ENCODE measurements around the gene LGR4.

Gene LGR4

DNA sequence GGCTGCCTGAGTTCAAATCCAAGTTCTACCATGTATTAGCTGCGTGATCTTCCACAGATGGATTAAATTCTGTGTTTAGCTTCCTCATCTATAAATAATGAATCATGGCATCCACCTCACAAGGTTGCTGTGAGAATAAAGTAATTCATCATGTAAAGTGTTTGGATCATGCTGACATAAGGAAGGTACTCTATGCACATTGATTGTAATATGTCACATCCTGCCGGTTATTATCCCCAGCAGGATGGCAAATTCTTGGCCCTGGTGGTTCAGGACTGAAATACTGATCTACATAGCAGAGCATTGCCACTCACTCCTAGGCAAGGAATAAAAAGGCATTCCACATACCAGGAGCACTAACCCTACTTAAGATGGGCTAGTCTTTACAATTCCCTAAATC is 40.8 kb downstream of the LGR4 start:
- no peak overlapping the region for H3K27ac ChIP-seq (ENCODE audit: low read depth, low read length)
- no peaks in the 10 kb centered on the region for H3K36me3 ChIP-seq (ENCODE audit: control insufficient read depth, insufficient read depth, low read length)
- peaks cover 8% of the 10 kb centered on the region for H3K4me1 ChIP-seq (ENCODE audit: control insufficient read depth, insufficient read depth, low read length)

GRCh38 chr11:27429761-27430393 is 42.7 kb downstream of the LGR4 start:
- peaks cover 8% of the 10 kb centered on the region for H3K4me1 ChIP-seq (ENCODE audit: control insufficient read depth, insufficient read depth, low read length)
- H3K4me3 ChIP-seq (ENCODE audit: low read length), result no peak overlapping the region
- H3K9ac ChIP-seq (ENCODE audit: low read length), result no peak overlapping the region
- no peaks in the 10 kb centered on the region for H3K27me3 ChIP-seq (ENCODE audit: control insufficient read depth, insufficient read depth, low read length)
- H3K27ac ChIP-seq (ENCODE audit: low read depth, low read length), result no peak overlapping the region
- H3K36me3 ChIP-seq (ENCODE audit: control insufficient read depth, insufficient read depth, low read length), result no peaks in the 10 kb centered on the region

More for the DNA sequence above, 40.8 kb downstream of the LGR4 start:
- H3K27me3 ChIP-seq (ENCODE audit: control insufficient read depth, insufficient read depth, low read length), result no peaks in the 10 kb centered on the region
- H3K4me3 ChIP-seq (ENCODE audit: low read length), result no peak overlapping the region
- H3K9ac ChIP-seq (ENCODE audit: low read length), result no peak overlapping the region

GRCh38 chr11:27427183-27427980 is 45.2 kb downstream of the LGR4 start:
- no peaks in the 10 kb centered on the region for H3K27me3 ChIP-seq (ENCODE audit: control insufficient read depth, insufficient read depth, low read length)
- no peak overlapping the region for H3K9ac ChIP-seq (ENCODE audit: low read length)
- peaks cover 8% of the 10 kb centered on the region for H3K4me1 ChIP-seq (ENCODE audit: control insufficient read depth, insufficient read depth, low read length)
- H3K4me3 ChIP-seq (ENCODE audit: low read length), result no peak overlapping the region
- no peaks in the 10 kb centered on the region for H3K36me3 ChIP-seq (ENCODE audit: control insufficient read depth, insufficient read depth, low read length)
- no peak overlapping the region for H3K27ac ChIP-seq (ENCODE audit: low read depth, low read length)

DNA sequence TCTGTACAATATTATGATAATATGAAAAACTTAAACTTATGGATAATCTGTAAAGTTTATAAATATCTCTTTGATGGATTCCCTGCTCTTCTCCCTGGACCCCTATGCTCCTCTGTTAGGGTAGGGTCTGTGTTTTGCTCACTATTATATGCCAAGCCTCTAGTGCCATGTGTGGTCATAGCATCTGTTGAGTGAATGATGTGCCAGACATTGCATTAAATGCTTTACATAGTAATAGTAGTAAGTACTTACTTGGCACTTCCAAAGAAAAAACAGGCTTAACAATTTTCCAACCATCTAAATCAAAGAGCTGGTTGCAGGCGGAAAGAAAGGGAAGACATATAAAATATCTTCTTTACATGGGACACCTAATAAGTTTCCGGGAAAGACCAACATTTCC is 46.8 kb downstream of the LGR4 start:
- H3K4me1 ChIP-seq (ENCODE audit: control insufficient read depth, insufficient read depth, low read length), result no peaks in the 10 kb centered on the region
- no peaks in the 10 kb centered on the region for H3K27me3 ChIP-seq (ENCODE audit: control insufficient read depth, insufficient read depth, low read length)
- H3K36me3 ChIP-seq (ENCODE audit: control insufficient read depth, insufficient read depth, low read length), result no peaks in the 10 kb centered on the region
- no peak overlapping the region for H3K27ac ChIP-seq (ENCODE audit: low read depth, low read length)
- no peak overlapping the region for H3K4me3 ChIP-seq (ENCODE audit: low read length)
- H3K9ac ChIP-seq (ENCODE audit: low read length), result no peak overlapping the region

DNA sequence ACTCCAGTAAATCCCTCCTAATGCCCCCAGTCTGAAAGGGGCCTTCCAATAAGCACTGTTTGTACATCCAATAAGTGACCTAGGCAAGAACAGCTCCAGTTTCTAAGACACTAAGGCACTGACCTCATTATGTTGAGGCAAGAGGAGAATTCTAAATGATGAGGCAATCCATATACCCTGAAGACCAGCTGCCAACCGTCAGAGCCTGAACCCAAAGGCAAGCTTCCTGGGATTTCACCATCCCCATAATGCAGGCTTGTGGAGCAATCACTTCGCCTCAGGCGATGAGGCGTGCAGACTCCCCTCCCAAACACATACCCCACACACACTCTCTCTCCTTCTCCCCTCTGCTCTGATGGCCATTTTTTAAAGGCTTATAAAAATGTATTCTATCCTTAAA is 49.5 kb downstream of the LGR4 start:
- H3K9ac ChIP-seq (ENCODE audit: low read length), result no peak overlapping the region
- H3K27me3 ChIP-seq (ENCODE audit: control insufficient read depth, insufficient read depth, low read length), result no peaks in the 10 kb centered on the region
- no peak overlapping the region for H3K27ac ChIP-seq (ENCODE audit: low read depth, low read length)
- no peaks in the 10 kb centered on the region for H3K4me1 ChIP-seq (ENCODE audit: control insufficient read depth, insufficient read depth, low read length)
- no peaks in the 10 kb centered on the region for H3K36me3 ChIP-seq (ENCODE audit: control insufficient read depth, insufficient read depth, low read length)
- H3K4me3 ChIP-seq (ENCODE audit: low read length), result no peak overlapping the region

GRCh38 chr11:27421819-27422494 is 50.6 kb downstream of the LGR4 start:
- Histone ChIP-seq H3K27me3 (ENCODE audit: control insufficient read depth, insufficient read depth, low read length) (no peaks in the 10 kb centered on the region), H3K4me3 (ENCODE audit: low read length) (no peak overlapping the region), H3K9ac (ENCODE audit: low read length) (no peak overlapping the region)

DNA sequence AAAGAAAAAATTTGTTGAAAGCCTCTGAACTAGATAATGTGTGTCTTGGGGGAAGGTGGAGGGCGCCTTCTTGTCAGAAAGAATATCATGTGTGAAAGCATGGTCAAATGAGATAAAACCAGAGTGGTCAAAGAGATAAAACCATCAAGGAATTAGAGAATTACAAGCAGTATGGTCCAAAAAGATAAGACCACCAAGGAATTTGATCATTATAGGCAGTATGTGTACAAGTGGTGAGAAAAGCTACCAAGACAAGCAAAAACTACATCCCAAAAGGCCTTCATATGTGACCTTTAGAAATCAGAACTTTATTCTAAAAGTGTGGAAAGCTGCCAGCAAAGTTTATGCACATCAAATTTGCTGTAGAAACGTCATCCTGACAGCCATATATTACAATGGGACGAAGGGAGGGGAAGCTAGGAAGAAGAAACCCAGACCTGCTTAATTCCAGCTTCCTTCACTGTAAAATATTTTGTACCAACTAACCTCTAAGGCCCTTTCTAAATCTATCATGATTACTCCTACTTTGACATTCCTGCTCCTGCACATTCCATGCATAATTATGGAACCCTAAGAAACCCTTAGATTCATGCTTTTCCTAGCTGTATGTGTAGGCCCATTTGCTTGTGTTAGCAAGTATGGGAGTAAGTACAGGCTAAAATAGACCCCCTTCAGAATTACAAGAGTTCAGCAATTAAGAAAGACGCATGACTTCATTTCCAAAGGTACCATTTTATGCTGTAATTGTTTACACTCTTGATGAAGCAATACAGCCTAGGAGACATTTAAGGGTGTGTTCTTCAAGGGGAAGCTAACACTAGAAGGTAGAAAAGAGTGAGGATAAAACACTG is 51.6 kb downstream of the LGR4 start:
- Histone ChIP-seq H3K9ac (ENCODE audit: low read length) (no peak overlapping the region), H3K4me3 (ENCODE audit: low read length) (no peak overlapping the region), H3K27me3 (ENCODE audit: control insufficient read depth, insufficient read depth, low read length) (no peaks in the 10 kb centered on the region), H3K4me1 (ENCODE audit: control insufficient read depth, insufficient read depth, low read length) (no peaks in the 10 kb centered on the region), H3K27ac (ENCODE audit: low read depth, low read length) (no peak overlapping the region), H3K36me3 (ENCODE audit: control insufficient read depth, insufficient read depth, low read length) (no peaks in the 10 kb centered on the region)

More at GRCh38 chr11:27421819-27422494, 50.6 kb downstream of the LGR4 start:
- Histone ChIP-seq H3K36me3 (ENCODE audit: control insufficient read depth, insufficient read depth, low read length) (no peaks in the 10 kb centered on the region), H3K27ac (ENCODE audit: low read depth, low read length) (no peak overlapping the region), H3K4me1 (ENCODE audit: control insufficient read depth, insufficient read depth, low read length) (no peaks in the 10 kb centered on the region)

GRCh38 chr11:27420217-27420616 is 52.4 kb downstream of the LGR4 start:
- Histone ChIP-seq H3K4me3 (ENCODE audit: low read length) (no peak overlapping the region), H3K27ac (ENCODE audit: low read depth, low read length) (no peak overlapping the region), H3K9ac (ENCODE audit: low read length) (no peak overlapping the region), H3K4me1 (ENCODE audit: control insufficient read depth, insufficient read depth, low read length) (no peaks in the 10 kb centered on the region), H3K36me3 (ENCODE audit: control insufficient read depth, insufficient read depth, low read length) (no peaks in the 10 kb centered on the region), H3K27me3 (ENCODE audit: control insufficient read depth, insufficient read depth, low read length) (no peaks in the 10 kb centered on the region)

DNA sequence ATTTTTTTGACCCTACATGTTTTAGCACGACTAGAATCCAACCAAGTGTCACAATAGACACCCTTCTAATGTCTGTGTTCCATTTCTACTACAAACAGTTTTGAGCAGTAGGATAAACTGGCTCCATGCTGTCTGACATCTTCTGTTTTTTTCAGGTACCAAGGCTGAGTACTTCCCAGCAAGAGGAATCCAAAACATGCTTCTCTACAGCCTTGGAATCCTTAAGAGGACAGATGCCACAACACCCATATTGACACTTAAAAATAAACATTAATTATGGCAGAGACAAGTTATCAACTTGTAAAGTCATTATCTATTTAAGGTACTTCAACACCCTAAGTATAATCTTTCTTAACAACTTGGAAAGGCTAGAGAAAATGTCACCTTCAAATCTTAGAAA is 54.2 kb downstream of the LGR4 start:
- Histone ChIP-seq H3K27me3 (ENCODE audit: control insufficient read depth, insufficient read depth, low read length) (no peaks in the 10 kb centered on the region), H3K4me1 (ENCODE audit: control insufficient read depth, insufficient read depth, low read length) (no peaks in the 10 kb centered on the region), H3K4me3 (ENCODE audit: low read length) (no peak overlapping the region), H3K27ac (ENCODE audit: low read depth, low read length) (no peak overlapping the region), H3K9ac (ENCODE audit: low read length) (no peak overlapping the region), H3K36me3 (ENCODE audit: control insufficient read depth, insufficient read depth, low read length) (no peaks in the 10 kb centered on the region)

GRCh38 chr11:27416568-27417176 is 55.9 kb downstream of the LGR4 start:
- Histone ChIP-seq H3K4me3 (ENCODE audit: low read length) (no peak overlapping the region), H3K27ac (ENCODE audit: low read depth, low read length) (no peak overlapping the region), H3K36me3 (ENCODE audit: control insufficient read depth, insufficient read depth, low read length) (no peaks in the 10 kb centered on the region), H3K9ac (ENCODE audit: low read length) (no peak overlapping the region), H3K27me3 (ENCODE audit: control insufficient read depth, insufficient read depth, low read length) (no peaks in the 10 kb centered on the region), H3K4me1 (ENCODE audit: control insufficient read depth, insufficient read depth, low read length) (no peaks in the 10 kb centered on the region)

DNA sequence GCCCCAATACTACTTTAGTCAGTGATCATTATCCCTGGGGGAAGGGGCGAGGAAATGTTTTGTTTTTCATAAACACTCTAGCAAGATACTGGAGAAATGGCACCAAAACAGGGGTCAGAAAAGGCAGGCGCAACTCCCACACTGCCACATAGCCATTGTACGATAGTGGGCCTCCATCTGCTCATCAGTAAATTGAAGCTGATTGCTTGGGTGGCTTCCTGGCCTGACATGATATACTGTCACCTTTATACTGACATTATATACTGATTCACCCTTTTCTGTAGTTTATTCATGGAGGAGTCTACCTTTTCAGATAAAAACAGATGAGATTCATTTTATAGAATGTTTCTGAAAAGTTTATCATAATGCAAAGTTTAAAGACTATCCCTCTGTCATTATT is 57.9 kb downstream of the LGR4 start:
- H3K36me3 ChIP-seq (ENCODE audit: control insufficient read depth, insufficient read depth, low read length), result no peaks in the 10 kb centered on the region
- H3K27ac ChIP-seq (ENCODE audit: low read depth, low read length), result no peak overlapping the region
- H3K4me3 ChIP-seq (ENCODE audit: low read length), result no peak overlapping the region

GRCh38 chr11:27413218-27413617 is 59.4 kb downstream of the LGR4 start:
- no peaks in the 10 kb centered on the region for H3K4me1 ChIP-seq (ENCODE audit: control insufficient read depth, insufficient read depth, low read length)
- H3K36me3 ChIP-seq (ENCODE audit: control insufficient read depth, insufficient read depth, low read length), result no peaks in the 10 kb centered on the region
- H3K27ac ChIP-seq (ENCODE audit: low read depth, low read length), result no peak overlapping the region
- H3K27me3 ChIP-seq (ENCODE audit: control insufficient read depth, insufficient read depth, low read length), result no peaks in the 10 kb centered on the region
- no peak overlapping the region for H3K4me3 ChIP-seq (ENCODE audit: low read length)
- H3K9ac ChIP-seq (ENCODE audit: low read length), result no peak overlapping the region

More for the DNA sequence above, 57.9 kb downstream of the LGR4 start:
- Histone ChIP-seq H3K27me3 (ENCODE audit: control insufficient read depth, insufficient read depth, low read length) (no peaks in the 10 kb centered on the region), H3K9ac (ENCODE audit: low read length) (no peak overlapping the region), H3K4me1 (ENCODE audit: control insufficient read depth, insufficient read depth, low read length) (no peaks in the 10 kb centered on the region)

All from rectal smooth muscle tissue (tissue), 1 donor.